GM18870 (cell line): ENCODE measurements around the gene BCKDHB.

ENCODE experiments used
- ATAC-seq: cut with Tn5 transposase; IDR thresholded peaks from one replicate; pipeline ENCODE4 v1.9.1; 2021; ENCODE audit warnings: moderate library complexity; ENCODE audit not compliant: unreplicated experiment

BCKDHB gene

DNA sequence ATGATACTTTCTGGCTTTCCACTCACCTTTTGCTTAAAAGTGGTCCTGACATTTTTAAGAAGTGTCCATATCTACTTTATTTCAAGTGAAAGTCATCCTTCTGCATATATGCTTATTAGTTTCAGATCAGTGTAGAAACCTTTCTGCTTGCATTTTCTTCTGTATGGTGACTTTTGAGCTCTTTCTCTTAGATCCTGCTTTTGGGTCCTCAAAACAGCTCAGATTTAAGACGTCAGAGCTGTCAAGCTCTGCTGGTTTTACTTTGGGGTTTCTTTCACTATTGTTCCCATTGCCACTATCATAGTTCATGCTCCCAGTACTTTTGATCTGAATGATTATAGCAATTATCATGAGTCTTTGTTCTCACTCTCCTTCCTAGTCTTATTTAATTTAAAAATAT lies 41.7 kb downstream of the BCKDHB start:
- ATAC-seq, result peak; percentile 46

DNA sequence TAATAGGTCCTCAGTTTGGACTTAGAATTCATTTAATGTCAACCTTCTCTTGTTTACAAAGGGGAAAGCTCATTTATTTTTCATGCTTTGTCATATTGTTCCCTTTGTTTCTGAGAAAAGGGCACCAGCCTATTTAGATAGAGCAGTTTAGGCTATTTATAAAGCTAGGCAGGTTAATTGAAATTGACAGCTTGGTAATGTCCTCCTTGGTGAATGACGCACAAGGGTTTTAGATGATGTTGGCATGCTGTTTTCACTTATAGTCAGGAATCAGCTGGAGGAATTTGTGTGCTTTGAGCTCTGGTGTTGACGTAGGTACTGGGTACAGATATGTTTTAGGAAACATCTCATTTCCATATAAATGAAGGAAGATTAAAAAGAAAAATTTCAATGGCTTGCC lies 45.2 kb downstream of the BCKDHB start:
- no peak for ATAC-seq

DNA sequence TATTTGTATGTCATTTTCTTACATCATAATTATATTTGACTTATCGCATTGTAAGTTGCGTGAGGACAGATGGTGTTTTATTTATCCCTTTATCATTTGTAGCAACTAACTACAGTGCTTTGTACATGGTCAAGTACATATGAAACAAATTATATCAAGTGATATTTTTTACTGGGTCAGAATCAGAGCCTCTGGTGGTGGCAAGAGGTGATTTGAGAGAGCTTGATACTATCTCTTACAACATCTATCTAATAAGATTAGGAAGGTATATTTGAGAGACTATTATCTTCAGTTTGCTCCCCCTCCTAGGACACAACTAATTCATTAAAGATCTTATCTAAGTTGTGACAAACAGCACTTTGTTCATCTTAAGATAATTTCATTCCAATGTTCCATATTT lies 47.7 kb downstream of the BCKDHB start:
- no peak for ATAC-seq

DNA sequence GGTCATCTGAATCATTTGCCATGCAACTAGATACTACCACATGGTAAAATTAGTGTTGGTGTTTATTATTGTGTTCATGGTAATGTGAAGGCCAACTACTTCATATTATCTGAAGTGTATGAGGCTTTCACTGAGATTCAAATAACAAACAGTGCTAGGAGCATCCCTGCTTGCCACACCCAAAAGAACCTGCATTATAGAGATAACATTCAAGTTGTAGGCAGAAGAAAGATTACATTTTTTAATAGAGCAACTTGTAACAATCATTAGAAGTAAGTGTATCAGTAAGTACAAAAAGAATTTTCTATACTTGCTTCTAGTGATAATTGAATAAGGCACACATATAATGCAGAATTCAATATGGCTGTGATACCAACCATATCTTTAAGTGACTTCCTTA lies 49.8 kb downstream of the BCKDHB start:
- ATAC-seq, result no peak

DNA sequence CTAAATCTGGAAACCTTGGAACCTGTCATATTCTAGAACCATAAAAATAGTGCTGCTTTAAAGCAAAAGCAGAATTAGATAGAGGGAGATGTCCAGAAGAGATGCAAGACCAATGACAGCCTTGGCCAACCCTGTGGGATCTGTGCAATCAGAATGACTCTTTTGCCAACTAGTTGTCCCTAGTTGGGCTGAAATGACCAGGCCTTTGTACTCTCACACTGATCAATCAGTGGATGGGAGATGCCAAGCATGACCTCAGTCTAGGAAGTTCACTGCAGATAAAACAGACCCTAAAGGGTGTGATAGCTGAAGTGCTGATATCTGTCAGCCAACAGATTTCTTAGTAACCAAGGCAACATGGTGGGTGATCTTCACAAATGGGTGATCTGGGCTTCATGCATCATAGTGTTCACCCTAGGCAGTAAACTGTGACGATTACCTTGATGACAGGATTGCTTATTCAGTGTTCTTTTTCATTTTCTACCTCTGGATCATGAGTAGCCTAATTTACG lies 52.1 kb downstream of the BCKDHB start:
- ATAC-seq, result no peak

DNA sequence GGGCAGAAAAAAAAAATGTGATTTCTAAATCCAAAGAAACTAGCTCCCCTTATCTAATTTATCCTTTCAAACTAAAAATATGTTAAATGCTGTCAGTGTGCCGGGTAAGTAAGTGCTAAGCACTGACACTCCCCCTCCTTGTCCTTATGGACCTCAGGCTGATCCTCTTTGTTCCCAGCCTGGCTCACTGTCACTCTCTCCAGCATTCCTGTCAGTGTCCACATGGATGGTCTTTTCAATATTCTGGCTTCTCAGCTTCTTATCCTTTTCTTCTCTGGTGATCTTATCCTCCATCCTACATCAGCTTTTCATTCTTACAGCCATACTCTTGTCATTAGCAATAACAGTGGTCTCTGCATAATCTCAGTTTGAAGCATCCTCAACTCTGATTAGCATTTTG lies 55.0 kb downstream of the BCKDHB start:
- no peak for ATAC-seq

DNA sequence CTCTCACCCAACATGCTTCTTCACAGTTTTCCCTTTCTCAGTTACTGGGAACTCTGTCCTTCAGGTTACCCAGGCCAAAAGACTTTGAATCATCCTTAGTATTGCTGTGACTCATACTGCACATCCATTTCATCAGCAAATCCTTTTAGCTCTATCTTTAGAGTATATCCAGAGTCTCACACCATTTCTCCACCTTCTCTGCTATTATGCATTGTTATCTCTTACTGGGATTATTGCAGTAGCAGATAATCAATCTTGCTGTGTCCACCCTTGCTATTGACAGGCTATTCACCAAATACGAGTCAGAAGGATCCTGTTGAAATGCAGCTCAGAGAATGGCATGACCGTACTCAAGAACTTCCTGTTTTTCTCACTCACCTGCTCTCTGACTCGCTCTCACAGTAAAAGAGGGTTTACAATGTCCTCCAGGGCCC lies 57.3 kb downstream of the BCKDHB start:
- peak; percentile 73 for ATAC-seq

DNA sequence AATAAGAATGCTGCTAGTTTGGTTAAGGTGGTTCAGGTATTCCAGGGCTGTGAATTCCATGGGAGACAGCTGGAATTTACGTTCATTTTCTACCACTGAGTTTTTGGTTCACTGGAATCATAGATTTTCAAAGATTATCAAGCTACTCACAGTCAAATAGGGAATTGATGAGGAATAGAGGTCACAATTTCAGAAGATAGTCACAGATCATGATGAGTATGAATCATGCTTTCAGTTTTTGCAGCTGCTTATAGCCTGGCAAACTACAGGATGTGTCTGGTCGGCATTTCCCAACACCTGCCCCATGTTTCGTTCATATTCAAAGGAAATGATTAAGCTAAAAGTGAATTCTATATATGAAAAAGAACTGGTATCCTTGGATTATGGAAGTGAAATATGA lies 58.7 kb downstream of the BCKDHB start:
- ATAC-seq, result peak; percentile 97

DNA sequence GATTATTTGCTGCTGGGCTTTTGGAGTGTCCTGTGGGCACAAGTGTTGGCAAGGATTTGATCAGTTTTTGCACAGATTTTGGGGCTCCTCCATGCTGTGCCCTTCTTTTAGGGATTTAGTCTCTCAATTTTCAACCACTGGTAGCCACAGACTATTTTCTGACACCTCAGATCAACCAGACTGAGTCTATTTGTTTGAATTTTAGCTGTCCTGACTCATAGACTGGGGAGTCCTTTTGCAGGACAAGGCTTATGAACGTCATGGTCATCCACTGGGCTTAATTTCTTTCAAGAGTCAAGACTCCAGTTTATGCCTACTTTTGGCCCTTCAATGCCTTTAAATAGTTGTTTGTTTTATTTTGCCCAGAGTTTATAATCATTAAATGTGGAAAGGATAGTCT lies 59.3 kb downstream of the BCKDHB start:
- no peak for ATAC-seq

DNA sequence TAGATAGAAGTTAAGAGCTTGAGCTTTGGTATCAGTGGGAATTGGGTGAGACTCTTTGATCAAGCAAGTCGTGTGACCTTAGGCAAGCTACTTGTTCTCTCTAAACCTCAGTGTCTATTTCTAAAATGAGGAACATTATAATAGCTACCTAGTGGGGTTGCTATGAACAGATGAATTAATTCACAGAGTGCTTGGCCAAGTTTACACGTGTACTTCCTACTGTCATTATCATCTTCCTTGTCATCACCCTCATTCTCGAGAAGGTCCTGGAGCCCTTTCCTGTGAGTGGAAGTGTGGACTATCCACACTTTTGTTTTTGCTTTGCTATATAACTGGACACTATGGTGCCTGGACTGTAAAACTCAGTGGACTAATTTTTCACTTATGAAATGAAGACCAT lies 64.0 kb downstream of the BCKDHB start:
- ATAC-seq, result no peak

DNA sequence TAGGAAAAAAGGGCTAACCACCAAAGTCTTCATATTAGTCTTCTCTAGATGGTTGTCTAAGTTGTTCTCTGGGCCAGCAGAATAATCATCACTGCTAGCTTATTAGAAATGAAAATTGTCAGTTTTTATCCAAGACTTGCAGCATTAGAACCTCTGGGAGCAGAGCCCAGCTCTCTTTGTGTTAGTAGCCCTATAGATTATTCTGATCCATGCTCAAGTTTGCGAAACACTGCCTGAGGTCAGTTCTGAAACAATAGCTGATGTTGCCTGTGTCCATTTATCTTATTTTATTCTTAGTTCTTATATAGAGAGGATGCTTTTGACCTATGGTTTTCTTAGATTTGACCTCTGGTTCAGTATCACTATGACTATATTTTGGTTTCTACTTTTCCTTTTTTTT lies 66.9 kb downstream of the BCKDHB start:
- no peak for ATAC-seq

DNA sequence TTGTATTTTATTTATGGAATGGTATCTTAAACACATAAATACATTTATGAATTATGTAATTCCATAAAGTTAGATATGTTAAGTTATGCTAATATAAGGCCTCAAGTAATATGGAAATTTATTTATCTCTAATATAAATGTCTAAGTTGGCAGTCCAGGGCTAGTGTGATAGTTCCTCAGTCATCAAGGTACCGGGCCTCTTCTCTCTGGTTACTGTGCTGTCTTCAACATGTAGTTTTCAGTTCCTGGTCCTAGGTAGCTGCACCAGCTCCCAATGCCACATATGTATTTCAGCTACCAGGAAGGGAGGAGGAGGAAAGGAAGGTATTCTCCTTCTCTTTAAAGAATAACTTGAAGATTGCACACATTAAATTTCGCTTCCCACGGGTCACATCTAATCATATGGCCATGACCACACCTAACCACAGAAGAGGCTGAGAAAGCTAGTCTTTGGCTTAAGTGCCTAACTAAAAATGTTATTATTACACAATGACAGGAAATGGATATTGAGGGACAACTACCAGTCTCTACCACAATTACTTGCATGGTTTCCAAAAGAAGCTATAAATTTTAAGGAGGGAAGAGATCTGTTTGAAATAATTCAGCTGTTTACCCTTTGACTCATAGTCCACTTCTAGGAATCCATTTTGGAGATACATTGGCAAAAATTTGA lies 68.6 kb downstream of the BCKDHB start:
- ATAC-seq, result peak; percentile 45

DNA sequence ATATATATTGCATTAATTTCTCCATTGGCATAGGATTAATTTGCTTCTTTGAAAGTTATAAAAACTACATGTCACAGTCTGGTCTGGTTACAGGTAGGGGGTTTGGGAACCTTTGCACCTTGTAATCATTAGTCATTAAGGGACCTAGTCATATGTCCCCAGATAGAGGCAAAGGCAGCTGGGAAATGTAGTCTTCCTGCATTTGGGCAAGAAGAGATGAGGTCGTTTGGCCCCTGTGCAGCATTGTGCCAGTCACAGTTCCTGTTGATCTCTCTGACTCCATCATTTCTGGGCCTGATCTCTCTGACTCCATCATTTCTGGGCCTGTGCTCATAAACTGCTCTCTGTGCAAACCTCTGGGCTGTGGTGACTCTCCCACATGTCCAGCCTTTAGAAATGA lies 73.2 kb downstream of the BCKDHB start:
- no peak for ATAC-seq

DNA sequence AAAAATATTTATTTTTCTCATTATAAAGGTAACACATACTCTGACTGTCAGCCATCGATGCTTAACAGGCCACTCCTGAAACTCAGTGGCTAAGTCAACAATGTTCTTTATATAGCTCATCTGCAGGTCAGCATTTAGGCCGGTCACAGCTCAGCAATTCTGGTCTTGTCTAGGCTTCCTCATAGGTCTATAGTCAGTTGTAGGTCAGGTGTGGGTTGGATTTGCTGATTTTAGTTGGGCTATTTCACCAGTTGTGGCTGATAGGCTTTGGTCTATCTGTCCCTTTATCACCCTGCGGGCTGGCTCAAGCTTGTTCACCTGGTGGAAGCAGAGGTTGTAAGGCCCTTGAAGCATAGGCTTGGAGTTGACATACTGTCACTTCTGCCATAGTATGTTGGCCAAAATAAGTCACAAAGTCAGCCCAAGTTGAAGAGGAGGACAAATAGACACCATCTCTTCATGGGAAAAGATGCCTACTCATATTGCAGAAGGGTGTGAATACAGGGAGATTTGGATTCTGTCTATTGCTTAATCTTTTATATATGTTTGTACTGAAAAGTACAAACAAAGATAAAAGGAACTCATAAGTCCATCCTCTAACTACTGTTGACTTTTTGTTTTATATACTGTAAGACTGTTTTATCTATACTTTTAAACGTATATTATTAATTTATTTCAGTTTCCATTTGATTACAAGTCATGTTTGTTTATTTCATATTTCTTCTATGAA lies 75.0 kb downstream of the BCKDHB start:
- no peak for ATAC-seq

DNA sequence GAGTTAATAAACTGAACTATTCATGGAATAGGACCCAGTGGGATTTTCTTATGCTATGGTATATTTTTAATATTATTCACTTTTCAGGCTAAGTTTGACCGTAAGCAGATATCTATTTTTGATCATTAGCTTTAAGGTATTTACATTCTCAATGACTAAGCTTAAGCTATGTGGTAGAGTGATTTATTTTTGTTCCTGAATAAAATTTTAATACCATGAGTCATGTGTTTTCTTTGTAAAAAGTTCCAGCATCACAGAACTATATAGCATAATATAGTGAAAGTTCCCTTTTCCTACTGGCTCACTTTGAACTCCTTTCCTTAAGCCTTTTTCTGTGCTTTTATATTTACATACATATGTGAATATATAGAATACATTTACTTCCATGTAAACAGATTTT lies 75.8 kb downstream of the BCKDHB start:
- ATAC-seq, result no peak

DNA sequence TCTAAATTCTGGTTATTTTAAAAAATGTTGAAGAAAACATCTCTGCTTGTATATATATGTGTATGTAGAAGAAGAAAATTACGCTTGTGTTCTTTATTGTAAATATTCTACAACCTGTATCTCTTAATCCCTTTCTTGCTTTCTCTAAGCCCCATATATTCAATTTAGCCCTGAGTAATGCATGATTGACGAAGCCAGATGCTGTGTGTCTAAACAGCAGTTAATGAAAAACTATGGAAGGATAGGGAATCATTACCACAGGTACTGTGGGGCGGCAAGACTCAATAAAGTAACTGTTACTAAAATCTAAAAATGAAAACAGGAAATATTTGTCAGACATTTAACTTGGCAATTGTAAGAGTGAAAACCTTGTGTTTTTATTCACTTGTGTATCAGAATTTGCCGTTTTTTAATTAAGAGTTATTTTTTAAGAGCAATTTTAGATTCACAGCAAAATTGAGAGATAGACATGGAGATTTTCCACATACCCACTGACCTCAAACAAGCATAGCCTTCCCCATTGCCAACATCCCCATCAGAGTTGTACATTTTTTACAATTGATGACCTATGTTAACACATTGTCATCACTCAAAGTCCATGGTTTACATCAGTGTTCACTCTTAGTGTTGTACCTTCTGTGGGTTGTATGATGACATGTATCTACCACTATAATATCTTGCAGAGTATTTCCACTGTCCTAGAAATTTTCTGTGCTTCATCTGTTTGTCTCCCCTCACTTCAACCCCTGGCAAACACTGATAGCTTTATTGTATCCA lies 76.7 kb downstream of the BCKDHB start:
- ATAC-seq, result no peak

DNA sequence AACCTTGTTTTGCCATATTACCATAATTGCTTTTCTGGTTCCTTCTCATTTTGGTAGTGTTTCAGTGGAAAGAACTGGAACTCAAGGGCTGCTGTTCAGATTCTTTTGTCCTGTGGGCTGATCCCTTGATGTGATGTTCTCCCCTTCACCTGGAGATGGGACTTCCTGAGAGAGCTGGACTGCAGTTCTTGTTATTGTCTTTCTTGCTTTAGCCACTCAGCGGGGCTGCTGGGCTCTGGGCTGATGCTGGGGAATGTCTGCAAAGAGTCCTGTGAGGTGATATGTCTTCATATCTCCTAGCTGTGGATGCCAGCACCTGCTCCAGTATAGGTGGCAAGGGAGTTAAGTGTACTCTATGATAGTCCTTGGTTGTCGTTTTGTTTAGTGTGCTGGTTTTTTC lies 79.0 kb downstream of the BCKDHB start:
- ATAC-seq, result no peak

DNA sequence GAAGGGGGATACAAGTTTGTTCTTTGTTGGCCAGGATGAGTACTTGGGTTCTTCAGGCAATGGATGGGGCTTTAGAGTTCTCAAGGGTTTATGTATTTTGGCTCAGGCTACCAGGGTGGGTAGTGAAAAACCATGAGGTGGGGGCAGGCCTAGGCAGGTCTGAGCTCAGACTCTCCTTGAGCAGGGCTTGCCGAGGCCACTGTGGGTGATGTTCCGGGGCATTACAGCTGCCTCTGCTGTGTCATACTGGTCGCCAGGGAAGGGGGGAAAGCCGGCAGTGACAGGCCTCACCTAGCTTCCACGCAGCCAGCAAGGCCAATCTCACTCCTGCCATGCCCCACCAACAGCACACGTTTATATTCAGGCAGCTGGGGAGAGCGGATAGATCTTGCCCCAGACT lies 79.6 kb downstream of the BCKDHB start:
- ATAC-seq, result no peak

DNA sequence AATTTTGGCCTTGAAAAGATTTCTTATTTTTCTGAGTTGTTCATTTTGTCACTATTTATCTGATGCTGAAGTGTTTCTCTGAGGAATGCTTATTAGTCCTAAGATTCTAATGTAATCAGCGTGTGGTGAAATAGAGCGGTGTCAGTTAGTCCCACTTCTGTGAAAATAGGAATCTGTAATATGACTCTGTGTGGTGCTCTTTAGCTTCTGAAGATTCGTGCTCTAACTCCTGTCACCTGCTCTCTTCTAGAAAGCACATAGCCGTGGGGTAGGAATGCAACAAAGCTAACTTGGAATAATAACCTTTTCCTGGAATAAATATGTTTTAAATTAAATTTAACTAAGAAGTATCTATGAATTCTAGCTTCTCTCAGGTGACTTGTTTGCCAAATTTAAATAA lies 90.4 kb downstream of the BCKDHB start:
- ATAC-seq, result no peak

DNA sequence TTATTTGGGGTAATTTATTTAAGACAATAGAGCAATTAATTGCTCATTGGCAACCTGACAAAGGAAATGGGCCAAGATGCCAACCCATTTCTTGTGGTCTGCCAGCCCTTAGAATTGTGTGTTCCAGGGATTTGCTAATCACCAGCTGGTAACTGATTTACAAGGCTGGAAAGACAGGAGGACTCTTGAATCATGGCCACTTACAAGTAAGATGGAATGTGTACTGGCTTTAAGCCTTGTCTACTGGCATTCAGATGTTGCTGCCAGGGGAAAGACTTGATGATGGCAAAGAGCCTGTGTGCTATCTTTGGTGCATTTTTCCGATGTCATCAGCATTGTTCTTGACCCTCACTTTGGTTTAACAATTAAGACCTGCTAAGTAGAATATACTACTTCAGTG lies 91.0 kb downstream of the BCKDHB start:
- no peak for ATAC-seq

DNA sequence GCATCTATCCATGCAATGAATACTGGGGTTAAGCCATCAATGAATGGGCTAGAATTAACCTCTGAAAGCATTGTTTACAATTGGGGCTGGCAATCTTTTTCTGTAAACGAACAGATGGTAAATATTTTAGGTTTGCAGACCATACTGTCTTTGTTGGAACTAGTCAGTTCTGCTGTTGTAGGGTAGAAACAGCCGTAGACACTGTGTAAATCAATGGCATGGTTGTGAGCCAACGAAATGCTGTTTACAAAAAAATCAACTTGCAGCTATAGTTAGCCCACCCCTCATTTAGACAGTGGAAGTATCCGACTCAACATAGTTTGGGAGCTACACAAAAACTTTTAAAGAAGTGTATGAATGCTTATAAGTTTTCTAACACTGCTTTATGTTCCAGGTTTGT lies 91.5 kb downstream of the BCKDHB start:
- no peak for ATAC-seq

DNA sequence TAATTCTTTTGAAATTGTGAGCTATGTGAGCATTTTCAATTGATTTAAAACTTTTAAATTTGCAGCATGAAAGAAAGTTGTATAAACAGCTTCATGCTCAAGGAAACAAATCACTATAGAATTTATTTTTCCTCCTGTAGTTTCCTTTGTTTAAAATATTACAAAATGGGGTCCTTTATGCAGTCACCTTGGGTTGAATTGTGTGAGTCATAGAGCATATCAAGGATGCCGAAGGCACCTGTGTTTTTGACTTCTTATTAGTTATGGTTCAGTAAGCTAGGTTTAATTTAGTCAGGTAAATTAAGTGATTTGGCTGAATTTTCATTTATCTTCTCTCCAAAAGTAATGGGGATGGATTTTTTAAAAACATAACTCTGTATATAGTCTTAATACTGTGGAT lies 96.8 kb downstream of the BCKDHB start:
- no peak for ATAC-seq
